Gastrocnemius medialis (tissue), 4 donors: ENCODE results near the gene ARL4A. TPM values are rescaled to one million over a fixed set of nuclear protein-coding genes. Genes with fewer than 3 reads are reported as not detected.

Experiments used
- ATAC-seq, 2 donors: fragments of 150-250 bp; one replicate each; pipeline ENCODE4 v1.9.1; 2016
- DNase-seq, 2 donors: peaks; one replicate each; pipeline ENCODE4 v3.0.0-alpha.2; 2019
- H3K27ac ChIP-seq, 4 donors: fragments of 200-600 bp; sonication (generic); 1 replicate in 1 of 4; 2 replicates in 3 of 4; pipeline ENCODE4 v1.5.1; 2016 to 2018; ENCODE audit warnings: mild to moderate bottlenecking in 2 of 4, moderate library complexity in 1 of 4
- H3K27me3 ChIP-seq, 3 donors: fragments of 200-600 bp; sonication (generic) in 2 of 3; 1 replicate in 1 of 3; 2 replicates in 2 of 3; pipeline versions ENCODE4 v1.5.1 to v1.6.0; 2016 to 2019; ENCODE audit warnings: mild to moderate bottlenecking in 1 of 3, moderate library complexity in 1 of 3
- H3K36me3 ChIP-seq, 2 donors: fragments of 200-600 bp; sonication (generic) in 1 of 2; one replicate each; pipeline ENCODE4 v1.5.1; 2017 to 2018
- H3K4me1 ChIP-seq, 2 donors: fragments of 200-600 bp; sonication (generic) in 1 of 2; one replicate each; pipeline ENCODE4 v1.5.1; 2016 to 2017; ENCODE audit warnings: mild to moderate bottlenecking in 2 of 2
- H3K4me3 ChIP-seq, 4 donors: fragments of 200-600 bp; sonication (generic) in 3 of 4; 1 replicate in 1 of 4; 2 replicates in 3 of 4; pipeline ENCODE4 v1.5.1; 2016 to 2019; ENCODE audit warnings: mild to moderate bottlenecking in 2 of 4
- H3K9me3 ChIP-seq, 3 donors: fragments of 200-600 bp; sonication (generic) in 2 of 3; 1 replicate in 1 of 3; 2 replicates in 2 of 3; pipeline ENCODE4 v1.5.1; 2016 to 2019
- CTCF ChIP-seq, 5 experiments: fragments of 450-650 bp in 3 of 5; fragments of 200-600 bp in 2 of 5; sonication (generic) in 2 of 5; IDR thresholded peaks in 4 of 5; conservative IDR thresholded peaks in 1 of 5; 1 replicate in 4 of 5; 2 replicates in 1 of 5; pipeline ENCODE4 v1.5.1; 2016 to 2019; ENCODE audit warnings: antibody characterized with exemption in 5 of 5, mild to moderate bottlenecking in 3 of 5, moderate library complexity in 3 of 5
- POLR2A ChIP-seq, 2 donors: fragments of 450-650 bp; IDR thresholded peaks; one replicate each; pipeline ENCODE4 v1.6.1; 2017; ENCODE audit warnings: antibody characterized with exemption in 2 of 2, mild to moderate bottlenecking in 2 of 2, moderate library complexity in 2 of 2
- in situ Hi-C, 4 donors: fragments of 200-750 bp; cut with MboI; loops; one replicate each; pipeline versions ENCODE4 v1.15.0 to v1.8.0; 2017; ENCODE audit warnings: low sequenced_read_pairs in 4 of 4
- intact Hi-C: fragments of 100-400 bp; cut with DNase I; formaldehyde crosslinking; loops from one replicate; pipeline ENCODE4 v1.15.1; 2023; ENCODE audit warnings: low total_unique reads
- total RNA-seq, 4 donors: library from RNA; depleted of rRNA; stranded (reverse); fragments of >200 nt; gene quantifications; one replicate each; pipeline versions ENCODE4 v1.1.0 to v1.2.3, GENCODE V29; 2016

ARL4A gene
- total RNA-seq, 4 donors from 2014 or later = 8.6 to 20.4 (median 14.2) TPM

GRCh38 chr7:12674861-12675260 lies 12.6 kb upstream of the ARL4A start:
- Histone ChIP-seq H3K4me1 (peaks cover 4% of the 10 kb centered on the region in 2 donors), H3K36me3 (no peaks in the 10 kb centered on the region), H3K27me3 (no peaks in the 10 kb centered on the region), H3K27ac (no peak overlapping the region), H3K4me3 (no peak overlapping the region), H3K9me3 (no peaks in the 10 kb centered on the region)
- DNase-seq (no peak), ATAC-seq (peak in 1 of 2 donors; percentile 63)
- intact Hi-C loops = no loop called here
- TF ChIP-seq POLR2A (IDR thresholded peaks at IDR 0.05) = no peak
- TF ChIP-seq CTCF (IDR thresholded peaks at IDR 0.05 in 4 of 5, conservative IDR thresholded peaks at IDR 0.05 in 1 of 5) = peak in 2 of 5 experiments; percentile 23
- in situ Hi-C loops = loop anchor here in 1 of 4 donors (10.0 kb wide), 1 partner anchor 590 kb away; no protein-coding TSS in a partner anchor

DNA sequence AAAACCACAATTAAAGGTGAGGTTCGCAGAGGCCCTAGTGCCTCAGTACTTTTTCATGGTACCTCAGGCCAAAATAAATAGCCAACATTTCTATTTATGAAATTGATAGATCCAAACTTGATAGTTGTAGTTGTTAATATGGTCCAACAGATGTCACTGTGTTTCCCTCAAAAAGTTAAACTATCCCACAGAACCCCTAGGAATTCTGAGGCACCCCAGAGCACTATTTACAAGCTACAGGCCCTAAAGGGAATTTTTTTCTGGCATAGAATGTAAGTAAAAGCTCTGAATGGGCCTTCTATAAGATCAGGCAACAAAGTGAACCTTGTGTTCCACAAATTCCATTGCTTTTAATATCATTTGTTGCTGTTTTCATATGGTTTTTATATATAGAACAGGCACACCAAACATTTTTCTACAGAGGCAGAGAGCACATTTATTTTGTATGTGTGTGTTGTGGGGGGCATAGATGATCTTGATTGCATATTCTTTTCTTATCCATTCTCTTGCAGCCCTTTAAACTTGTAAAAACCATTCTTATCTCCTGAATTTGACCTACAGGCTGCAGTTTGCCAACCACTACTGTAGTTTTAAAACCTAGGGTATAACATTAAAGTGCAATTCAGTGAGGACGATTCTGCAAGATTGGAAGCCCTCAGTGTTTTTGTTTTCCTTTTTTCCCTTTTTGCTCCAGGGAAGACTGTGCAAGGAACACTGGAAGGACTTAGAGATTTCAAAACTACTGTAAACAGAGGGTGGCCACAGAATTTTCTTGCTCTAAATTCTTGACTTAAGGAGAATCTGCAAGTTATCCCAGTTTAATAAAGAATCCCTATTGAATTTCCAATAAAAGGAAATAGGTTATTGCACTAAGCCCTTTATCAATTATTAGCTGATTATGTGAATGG lies 3.5 kb upstream of the ARL4A start:
- ATAC-seq (no peak), DNase-seq (no peak)
- Histone ChIP-seq H3K36me3 (no peaks in the 10 kb centered on the region), H3K4me3 (no peak overlapping the region), H3K9me3 (no peaks in the 10 kb centered on the region), H3K4me1 (no peaks in the 10 kb centered on the region), H3K27ac (no peak overlapping the region), H3K27me3 (no peaks in the 10 kb centered on the region)
- intact Hi-C loops = no loop called here
- TF ChIP-seq POLR2A (IDR thresholded peaks at IDR 0.05) (no peak), CTCF (IDR thresholded peaks at IDR 0.05 in 4 of 5, conservative IDR thresholded peaks at IDR 0.05 in 1 of 5) (peak in 1 of 5 experiments; percentile 24)
- in situ Hi-C loops = no loop called here

DNA sequence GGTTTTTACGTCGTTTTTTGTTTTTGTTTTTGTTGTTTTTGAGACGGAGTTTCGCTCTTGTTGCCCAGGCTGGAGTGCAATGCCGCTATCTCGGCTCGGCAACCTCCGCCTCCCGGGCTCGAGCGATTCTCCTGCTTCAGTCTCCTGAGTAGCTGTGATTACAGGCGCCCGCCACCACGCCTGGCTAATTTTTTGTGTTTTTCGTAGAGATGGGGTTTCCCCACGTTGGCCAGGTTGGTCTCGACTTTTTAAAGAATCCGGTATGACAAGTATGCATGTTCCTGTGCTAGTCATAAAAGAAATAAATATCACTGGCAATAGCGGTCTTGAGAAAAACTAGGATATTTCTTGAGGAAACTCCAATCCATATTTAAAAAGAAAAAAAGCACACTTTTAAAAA lies 2.7 kb upstream of the ARL4A start:
- H3K27me3 ChIP-seq = no peaks in the 10 kb centered on the region
- peaks cover 0 to 3% of the 10 kb centered on the region in 2 donors for H3K4me1 ChIP-seq
- no peak overlapping the region for H3K27ac ChIP-seq
- ATAC-seq (no peak), DNase-seq (no peak)
- intact Hi-C loops = loop anchor here (5.0 kb wide), 3 partner anchors 88 to 493 kb away; partner anchors contain the start of gene TMEM106B
- in situ Hi-C loops = no loop called here
- TF ChIP-seq POLR2A (IDR thresholded peaks at IDR 0.05) = no peak
- TF ChIP-seq CTCF (IDR thresholded peaks at IDR 0.05 in 4 of 5, conservative IDR thresholded peaks at IDR 0.05 in 1 of 5) = no peak
- H3K4me3 ChIP-seq = no peak overlapping the region
- no peaks in the 10 kb centered on the region for H3K36me3 ChIP-seq
- H3K9me3 ChIP-seq = no peaks in the 10 kb centered on the region

DNA sequence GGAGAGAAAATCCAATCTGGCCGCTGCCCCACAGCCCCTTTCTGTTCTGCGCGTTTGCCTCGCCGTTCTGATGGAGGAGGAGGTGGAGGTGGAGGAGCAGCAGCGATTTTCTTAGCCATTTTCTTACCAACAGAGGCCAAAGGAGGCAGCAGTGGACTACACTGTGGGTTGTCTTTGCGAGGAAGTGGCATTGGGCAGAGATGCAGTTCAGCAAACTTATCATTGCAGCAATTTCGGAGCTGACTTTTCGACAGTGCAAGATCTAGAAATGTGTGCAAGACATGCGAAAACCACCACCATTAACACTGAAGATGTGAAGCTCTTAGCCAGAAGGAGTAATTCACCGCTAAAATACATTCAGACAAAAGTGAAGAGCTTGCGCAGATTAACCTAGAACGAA lies 1.9 kb upstream of the ARL4A start:
- intact Hi-C loops = loop anchor here (5.0 kb wide), 3 partner anchors 87 to 492 kb away; partner anchors contain the start of gene TMEM106B
- TF ChIP-seq POLR2A (IDR thresholded peaks at IDR 0.05) (no peak), CTCF (IDR thresholded peaks at IDR 0.05 in 4 of 5, conservative IDR thresholded peaks at IDR 0.05 in 1 of 5) (peak in 2 of 5 experiments; percentile 14 to 22)
- Histone ChIP-seq H3K4me3 (no peak overlapping the region), H3K4me1 (peaks cover 0 to 11% of the 10 kb centered on the region in 2 donors), H3K36me3 (no peaks in the 10 kb centered on the region), H3K27me3 (no peaks in the 10 kb centered on the region), H3K27ac (peak overlapping the region in 2 of 4 donors; percentile 85 to 87), H3K9me3 (no peaks in the 10 kb centered on the region)
- ATAC-seq = no peak
- peak in 1 of 2 donors; percentile 17 for DNase-seq
- in situ Hi-C loops = no loop called here
